NB4 (cell line): Measurements from ENCODE around the gene TMC4.
A peak's percentile ranks its signal among the peaks of the same experiment; 100 is the strongest.

Experiments
- DNase-seq: peaks from one replicate; pipeline ENCODE4 v3.0.0; 2010; ENCODE audit warnings: low read depth
- H3K4me3 ChIP-seq: one replicate; pipeline ENCODE4 v1.5.1; 2011; ENCODE audit warnings: mild to moderate bottlenecking, low read depth, low read length, moderate library complexity
- CTCF ChIP-seq: IDR thresholded peaks from one replicate; pipeline ENCODE4 v1.5.1; 2012; ENCODE audit warnings: low read depth, low read length
- MAX ChIP-seq: IDR thresholded peaks from 2 replicates; pipeline ENCODE4 v1.6.1; 2011; ENCODE audit warnings: low read depth, low read length
- MYC ChIP-seq: IDR thresholded peaks from 2 replicates; pipeline ENCODE4 v1.6.1; 2011; ENCODE audit warnings: low read depth, low read length
- POLR2A ChIP-seq: IDR thresholded peaks from 2 replicates; pipeline ENCODE4 v1.6.1; 2011; ENCODE audit warnings: mild to moderate bottlenecking; ENCODE audit not compliant: insufficient read length; ENCODE audit errors: extremely low read depth

TMC4 gene

DNA sequence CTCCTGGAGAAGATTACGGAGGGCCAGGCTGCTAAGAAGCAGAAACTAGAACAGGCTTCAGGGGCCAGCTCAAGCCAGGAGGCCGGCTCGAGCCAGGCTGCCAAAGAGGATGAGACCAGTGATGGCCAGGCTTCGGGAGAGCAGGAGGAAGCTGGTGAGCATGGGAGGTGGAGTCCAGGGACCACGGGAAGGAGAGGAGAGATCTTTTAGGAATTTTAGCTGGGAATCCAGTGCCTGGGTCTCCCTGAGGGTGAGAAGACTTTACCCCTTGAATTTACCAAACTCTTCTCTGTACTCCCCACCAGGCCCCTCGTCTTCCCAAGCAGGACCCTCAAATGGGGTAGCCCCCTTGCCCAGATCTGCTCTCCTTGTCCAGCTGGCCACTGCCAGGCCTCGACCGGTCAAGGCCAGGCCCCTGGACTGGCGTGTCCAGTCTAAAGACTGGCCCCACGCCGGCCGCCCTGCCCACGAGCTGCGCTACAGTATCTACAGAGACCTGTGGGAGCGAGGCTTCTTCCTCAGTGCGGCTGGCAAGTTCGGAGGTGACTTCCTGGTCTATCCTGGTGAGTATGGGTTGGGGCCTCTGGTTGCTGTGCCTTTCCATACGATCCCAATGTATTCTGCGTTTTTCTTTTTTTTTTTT, 19.0 kb upstream of the TMC4 start:
- DNase-seq: no peak
- H3K4me3 ChIP-seq: peak overlapping the region; percentile 67
- TF ChIP-seq POLR2A: no peak
- TF ChIP-seq MYC: no peak
- no peak for TF ChIP-seq CTCF
- TF ChIP-seq MAX: no peak

DNA sequence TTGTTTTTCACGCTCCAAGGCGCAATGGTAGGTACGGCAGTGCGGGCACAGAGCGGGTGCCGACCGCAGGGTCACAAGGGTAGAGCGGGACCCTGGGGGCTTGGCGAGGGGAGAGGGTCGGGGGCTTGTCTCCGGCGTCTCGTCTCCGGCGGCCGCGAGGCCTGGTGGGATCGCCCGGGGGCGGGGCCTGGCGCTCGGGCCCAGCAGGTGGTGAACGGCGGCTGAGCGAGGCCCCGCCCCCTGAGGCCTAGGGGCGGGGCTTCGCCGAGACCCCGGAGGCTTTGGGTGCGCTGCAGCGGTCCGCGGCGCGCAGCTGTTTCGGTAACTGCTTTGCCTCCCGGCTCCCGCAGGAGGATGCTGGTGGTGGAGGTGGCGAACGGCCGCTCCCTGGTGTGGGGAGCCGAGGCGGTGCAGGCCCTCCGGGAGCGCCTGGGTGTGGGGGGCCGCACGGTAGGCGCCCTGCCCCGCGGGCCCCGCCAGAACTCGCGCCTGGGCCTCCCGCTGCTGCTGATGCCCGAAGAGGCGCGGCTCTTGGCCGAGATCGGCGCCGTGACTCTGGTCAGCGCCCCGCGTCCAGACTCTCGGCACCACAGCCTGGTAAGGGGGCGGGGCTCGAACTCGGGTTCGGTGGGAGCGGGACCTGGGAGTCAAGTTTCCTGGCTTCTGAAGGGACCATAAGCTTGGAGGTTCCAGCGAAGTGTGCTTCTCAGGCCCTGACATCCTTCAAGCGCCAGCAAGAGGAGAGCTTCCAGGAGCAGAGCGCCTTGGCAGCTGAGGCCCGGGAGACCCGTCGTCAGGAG, 18.3 kb upstream of the TMC4 start, which contains the start of gene TSEN34:
Gene TSEN34, plus strand, starts transcription at position 298 of the 800 bp plus-strand sequence. Its CDS starts 57 bp downstream, at position 355.
- DNase-seq: peak; percentile 79
- TF ChIP-seq MYC: 0 out of 2 replicates have a peak, but pooled peaks have one; percentile 30
- no peak for TF ChIP-seq MAX
- no peak for TF ChIP-seq CTCF
- TF ChIP-seq POLR2A: peak; percentile 31
- H3K4me3 ChIP-seq: peak within 1 kb of the TSS; percentile 67

GRCh38 chr19:54190503-54191010, 17.6 kb upstream of the TMC4 start:
- TF ChIP-seq CTCF (no peak), MAX (no peak), MYC (no peak), POLR2A (no peak)
- H3K4me3 ChIP-seq: peak overlapping the region; percentile 63
- DNase-seq: peak; percentile 97

- TF ChIP-seq MAX (peak; percentile 71), CTCF (no peak), MYC (peak; percentile 70), POLR2A (peak; percentile 58)
- H3K4me3 ChIP-seq: peak overlapping the region; percentile 62
- peak; percentile 97 for DNase-seq
These were observed 17.0 kb upstream of the TMC4 start for GRCh38 chr19:54189735-54190502.

DNA sequence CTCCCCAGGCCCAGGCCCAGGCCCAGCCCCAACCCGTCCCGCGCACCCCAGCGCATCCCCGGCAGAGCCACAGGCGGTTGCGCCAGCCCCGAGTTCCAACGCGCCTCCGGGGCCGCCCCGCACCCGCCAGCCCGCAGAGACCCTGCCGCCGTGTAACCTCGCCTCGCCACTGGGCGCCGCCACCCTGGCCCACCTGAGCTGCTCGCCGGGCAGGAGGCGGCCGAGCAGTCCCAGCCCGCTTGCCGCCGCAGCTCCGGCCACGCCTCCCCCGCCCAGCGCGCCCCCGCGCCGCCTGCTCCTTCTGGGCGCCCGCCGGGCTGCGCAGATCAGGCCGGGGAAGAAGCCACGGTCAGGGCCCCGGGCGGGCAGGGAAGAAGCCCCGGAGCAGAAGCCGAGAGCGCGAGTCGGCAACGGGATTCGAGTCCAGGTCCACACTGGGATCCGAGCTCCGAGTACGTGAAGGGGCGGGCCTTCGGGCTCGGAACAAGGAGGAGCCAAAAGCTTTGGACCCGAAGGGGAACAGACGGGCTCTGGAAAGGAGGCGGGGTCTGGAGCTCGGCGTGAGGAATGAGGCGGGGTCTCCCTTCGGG, 16.3 kb upstream of the TMC4 start, which contains the start of gene MBOAT7:
Gene MBOAT7, minus strand, starts transcription at position 436 of the 590 bp plus-strand sequence. CDS start 1,072 bp downstream, outside the sequence.
- DNase-seq: no peak
- TF ChIP-seq POLR2A: peak; percentile 39
- no peak for TF ChIP-seq MAX
- H3K4me3 ChIP-seq: peak within 1 kb of the TSS; percentile 71
